Left ventricle myocardium inferior (tissue), 1 donor: ENCODE data around the gene GIPC3. TPM values are rescaled to one million over a fixed set of nuclear protein-coding genes. Genes with fewer than 3 reads are reported as not detected.

Source experiments
- DNase-seq: peaks from one replicate; pipeline ENCODE4 v3.0.0-alpha.2; 2020
- H3K27ac ChIP-seq: fragments of 200-600 bp; replicated peaks from 2 replicates; pipeline ENCODE4 v1.8.0; 2021
- H3K27me3 ChIP-seq: fragments of 200-600 bp; 2 replicates; pipeline ENCODE4 v1.8.0; 2021; ENCODE audit warnings: low read depth
- H3K36me3 ChIP-seq: fragments of 200-600 bp; 2 replicates; pipeline ENCODE4 v1.8.0; 2021
- H3K4me1 ChIP-seq: fragments of 200-600 bp; 2 replicates; pipeline ENCODE4 v1.8.0; 2021
- H3K4me3 ChIP-seq: fragments of 200-600 bp; 2 replicates; pipeline ENCODE4 v1.8.0; 2021; ENCODE audit warnings: mild to moderate bottlenecking, moderate library complexity
- H3K9me3 ChIP-seq: fragments of 200-600 bp; replicated peaks from 2 replicates; pipeline ENCODE4 v1.8.0; 2021
- CTCF ChIP-seq: fragments of 200-600 bp; IDR thresholded peaks from 2 replicates; pipeline ENCODE4 v1.8.0; 2021; ENCODE audit warnings: antibody characterized with exemption, mild to moderate bottlenecking, borderline replicate concordance
- intact Hi-C: fragments of 100-400 bp; cut with micrococcal nuclease; formaldehyde crosslinking; loops from one replicate; pipeline ENCODE4 v1.11.0; 2022
- total RNA-seq: library from RNA; stranded (reverse); fragmentation: NEBNext Ultra II Directional; extraction: Animal tissue kit (Norgen Biotek cat#: 25700); gene quantifications from one replicate; pipeline ENCODE4 v1.2.1, GENCODE V29; 2021
- donor health status: DM: no; HTN: yes; CAD: no; lungs with severe emphysema.

Gene GIPC3
- total RNA-seq, 1 donor from 2014 or later, result 1.6 TPM

GRCh38 chr19:3634496-3635045 is 49.3 kb downstream of the GIPC3 start:
- no peak overlapping the region for H3K27ac ChIP-seq
- no peak overlapping the region for H3K4me3 ChIP-seq
- intact Hi-C loops, result no loop called here
- no peaks in the 10 kb centered on the region for H3K27me3 ChIP-seq
- no peaks in the 10 kb centered on the region for H3K4me1 ChIP-seq
- DNase-seq, result no peak
- no peaks in the 10 kb centered on the region for H3K9me3 ChIP-seq
- peaks cover 57% of the 10 kb centered on the region for H3K36me3 ChIP-seq
- TF ChIP-seq CTCF, result no peak

GRCh38 chr19:3636506-3636905 is 51.2 kb downstream of the GIPC3 start:
- Histone ChIP-seq H3K9me3 (no peaks in the 10 kb centered on the region), H3K4me3 (no peak overlapping the region), H3K27me3 (no peaks in the 10 kb centered on the region), H3K36me3 (peaks cover 71% of the 10 kb centered on the region), H3K27ac (no peak overlapping the region), H3K4me1 (no peaks in the 10 kb centered on the region)
- intact Hi-C loops, result no loop called here
- TF ChIP-seq CTCF, result no peak
- no peak for DNase-seq

- no peak for DNase-seq
- H3K27ac ChIP-seq, result no peak overlapping the region
- intact Hi-C loops, result no loop called here
- no peaks in the 10 kb centered on the region for H3K9me3 ChIP-seq
- no peak for TF ChIP-seq CTCF
- no peaks in the 10 kb centered on the region for H3K4me1 ChIP-seq
- peaks cover 71% of the 10 kb centered on the region for H3K36me3 ChIP-seq
- H3K4me3 ChIP-seq, result no peak overlapping the region
- no peaks in the 10 kb centered on the region for H3K27me3 ChIP-seq
Observed at GRCh38 chr19:3636962-3637361, 51.7 kb downstream of the GIPC3 start.

GRCh38 chr19:3637621-3638020 is 52.3 kb downstream of the GIPC3 start:
- no peaks in the 10 kb centered on the region for H3K27me3 ChIP-seq
- H3K9me3 ChIP-seq, result no peaks in the 10 kb centered on the region
- intact Hi-C loops, result no loop called here
- no peaks in the 10 kb centered on the region for H3K4me1 ChIP-seq
- no peak for TF ChIP-seq CTCF
- no peak overlapping the region for H3K27ac ChIP-seq
- peaks cover 71% of the 10 kb centered on the region for H3K36me3 ChIP-seq
- DNase-seq, result no peak
- H3K4me3 ChIP-seq, result no peak overlapping the region

- H3K27me3 ChIP-seq, result no peaks in the 10 kb centered on the region
- no peaks in the 10 kb centered on the region for H3K4me1 ChIP-seq
- intact Hi-C loops, result no loop called here
- no peak overlapping the region for H3K4me3 ChIP-seq
- no peak overlapping the region for H3K27ac ChIP-seq
- peaks cover 71% of the 10 kb centered on the region for H3K36me3 ChIP-seq
- H3K9me3 ChIP-seq, result no peaks in the 10 kb centered on the region
- DNase-seq, result no peak
- no peak for TF ChIP-seq CTCF
Observed at GRCh38 chr19:3638208-3639193, 53.2 kb downstream of the GIPC3 start.
